RCC 7860 (cell line): ENCODE measurements around the gene ERN2.
A peak's percentile ranks its signal among the peaks of the same experiment; 100 is the strongest.

Source experiments
- DNase-seq: peaks from one replicate; pipeline ENCODE4 v3.0.0-alpha.2; 2015; ENCODE audit warnings: low spot score
- FAIRE-seq: peaks from 2 replicates; lab custom pipeline; 2012; peaks lifted over from hg19 to GRCh38; lab: Jason Lieb, UNC

The ERN2 gene

GRCh38 chr16:23650674-23651416 lies 62.2 kb downstream of the ERN2 start:
- FAIRE-seq (no peak), DNase-seq (no peak)

GRCh38 chr16:23642246-23642774 lies 70.7 kb downstream of the ERN2 start:
- no peak for FAIRE-seq

GRCh38 chr16:23640931-23641765 lies 71.9 kb downstream of the ERN2 start, which contains the start of the genes DCTN5 and PALB2:
Gene DCTN5, plus strand, starts transcription at chr16:23641466. Its CDS starts 77 bp downstream, at chr16:23641543.
Gene PALB2, minus strand, starts transcription at chr16:23641310. Its CDS starts 153 bp downstream, at chr16:23641157.
- FAIRE-seq (peak; percentile 35), DNase-seq (peak; percentile 87)

More at GRCh38 chr16:23642246-23642774, 70.7 kb downstream of the ERN2 start:
- no peak for DNase-seq

- no peak for FAIRE-seq
Observed at GRCh38 chr16:23640615-23640930, 72.4 kb downstream of the ERN2 start.

More at GRCh38 chr16:23640615-23640930, 72.4 kb downstream of the ERN2 start:
- no peak for DNase-seq
